HG02885 (cell line): ENCODE data around the gene CDH5.
"Not testable (repeated sequence)": the region's sequence is repeated elsewhere in the genome, so short reads cannot be mapped to it uniquely, and the experiment has no call there.

Source experiments
- ATAC-seq: cut with Tn5 transposase; IDR thresholded peaks from one replicate; pipeline ENCODE4 v1.9.1; 2021; ENCODE audit warnings: mild to moderate bottlenecking; ENCODE audit not compliant: unreplicated experiment, poor library complexity

Gene CDH5, protein sequence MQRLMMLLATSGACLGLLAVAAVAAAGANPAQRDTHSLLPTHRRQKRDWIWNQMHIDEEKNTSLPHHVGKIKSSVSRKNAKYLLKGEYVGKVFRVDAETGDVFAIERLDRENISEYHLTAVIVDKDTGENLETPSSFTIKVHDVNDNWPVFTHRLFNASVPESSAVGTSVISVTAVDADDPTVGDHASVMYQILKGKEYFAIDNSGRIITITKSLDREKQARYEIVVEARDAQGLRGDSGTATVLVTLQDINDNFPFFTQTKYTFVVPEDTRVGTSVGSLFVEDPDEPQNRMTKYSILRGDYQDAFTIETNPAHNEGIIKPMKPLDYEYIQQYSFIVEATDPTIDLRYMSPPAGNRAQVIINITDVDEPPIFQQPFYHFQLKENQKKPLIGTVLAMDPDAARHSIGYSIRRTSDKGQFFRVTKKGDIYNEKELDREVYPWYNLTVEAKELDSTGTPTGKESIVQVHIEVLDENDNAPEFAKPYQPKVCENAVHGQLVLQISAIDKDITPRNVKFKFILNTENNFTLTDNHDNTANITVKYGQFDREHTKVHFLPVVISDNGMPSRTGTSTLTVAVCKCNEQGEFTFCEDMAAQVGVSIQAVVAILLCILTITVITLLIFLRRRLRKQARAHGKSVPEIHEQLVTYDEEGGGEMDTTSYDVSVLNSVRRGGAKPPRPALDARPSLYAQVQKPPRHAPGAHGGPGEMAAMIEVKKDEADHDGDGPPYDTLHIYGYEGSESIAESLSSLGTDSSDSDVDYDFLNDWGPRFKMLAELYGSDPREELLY

DNA sequence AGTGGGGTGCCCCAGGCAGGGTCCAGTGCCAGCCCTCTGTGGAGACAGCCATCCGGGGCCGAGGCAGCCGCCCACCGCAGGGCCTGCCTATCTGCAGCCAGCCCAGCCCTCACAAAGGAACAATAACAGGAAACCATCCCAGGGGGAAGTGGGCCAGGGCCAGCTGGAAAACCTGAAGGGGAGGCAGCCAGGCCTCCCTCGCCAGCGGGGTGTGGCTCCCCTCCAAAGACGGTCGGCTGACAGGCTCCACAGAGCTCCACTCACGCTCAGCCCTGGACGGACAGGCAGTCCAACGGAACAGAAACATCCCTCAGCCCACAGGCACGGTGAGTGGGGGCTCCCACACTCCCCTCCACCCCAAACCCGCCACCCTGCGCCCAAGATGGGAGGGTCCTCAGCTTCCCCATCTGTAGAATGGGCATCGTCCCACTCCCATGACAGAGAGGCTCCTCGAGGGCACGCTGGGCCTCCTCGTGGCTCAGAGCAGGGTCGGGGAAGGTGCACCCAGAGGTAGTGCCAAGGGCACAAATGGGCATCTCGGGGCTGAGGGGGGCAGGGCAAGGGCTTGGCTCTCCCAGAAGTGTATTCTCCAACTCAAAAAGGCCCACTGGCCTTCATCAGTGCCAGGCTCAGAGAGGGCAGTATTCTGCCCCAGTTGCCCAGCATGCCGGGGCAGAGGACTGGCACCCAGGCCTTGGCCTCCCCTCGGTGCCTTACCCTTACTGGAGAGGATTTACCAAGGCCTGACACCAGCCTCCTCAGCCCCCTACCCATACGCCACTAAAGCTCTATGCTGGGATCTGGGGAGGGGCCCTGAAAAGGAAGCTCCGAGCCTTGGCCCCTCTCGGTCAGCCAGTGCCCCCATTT lies at the start of gene CDH5:
CDH5 (plus strand) TSS at position 259 of the 867 bp plus-strand sequence. CDS start 12,647 bp downstream, outside the sequence.
- ATAC-seq = no peak

DNA sequence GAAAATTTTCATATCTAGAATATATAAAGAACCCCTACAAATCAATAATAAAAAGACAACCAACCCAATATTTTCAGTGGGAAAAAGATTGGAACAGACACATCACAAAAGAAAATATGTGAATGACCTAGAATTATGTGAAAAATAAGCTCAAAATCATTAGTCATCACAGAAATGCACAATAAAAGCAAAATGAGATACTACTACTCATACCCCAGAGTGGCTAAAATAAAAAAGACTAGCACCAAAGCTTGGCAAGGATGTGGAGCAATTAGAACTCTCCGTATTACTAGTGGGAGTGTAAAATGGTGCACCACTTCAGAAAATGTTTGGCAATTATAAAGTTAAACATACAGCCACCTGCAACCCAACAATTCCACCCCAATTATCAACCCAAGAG lies 48.0 kb upstream of the CDH5 start:
- no peak for ATAC-seq

DNA sequence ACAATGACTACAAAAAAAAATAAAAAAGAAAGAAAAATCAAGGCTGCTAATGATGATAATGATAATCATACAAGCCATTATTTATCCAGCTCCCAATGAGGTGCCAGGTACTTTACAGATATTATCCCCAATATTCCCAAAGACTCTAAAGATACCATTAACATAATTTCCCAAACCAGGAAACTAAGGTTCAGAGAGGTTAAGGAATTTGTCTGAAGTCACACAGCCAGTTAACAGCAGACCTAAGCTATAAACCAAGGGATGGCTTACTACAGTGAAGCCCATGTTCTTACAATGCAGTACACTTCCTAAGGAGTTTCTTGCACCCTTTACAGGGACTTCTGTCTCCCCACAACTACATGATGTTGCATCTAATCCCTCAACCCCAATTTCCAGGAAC lies 45.7 kb upstream of the CDH5 start:
- no peak for ATAC-seq

DNA sequence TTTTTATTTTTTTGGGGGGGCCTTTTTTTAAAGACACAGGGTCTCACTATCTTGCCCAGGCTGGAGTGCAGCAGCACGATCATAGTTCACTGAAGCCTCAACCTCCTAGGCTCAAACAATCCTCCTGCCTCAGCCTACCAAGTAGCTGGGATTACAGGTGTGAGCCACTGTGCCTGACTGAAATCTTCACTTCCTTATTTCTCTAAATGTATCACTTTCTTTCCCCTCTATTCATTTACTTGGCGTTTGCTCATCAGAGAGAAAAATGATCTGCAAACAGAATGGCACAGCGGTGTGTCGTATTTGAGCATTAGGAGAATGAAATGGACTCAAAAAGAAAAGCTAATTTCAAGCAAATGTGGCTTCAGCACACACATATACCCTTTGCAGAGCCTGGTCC lies 44.3 kb upstream of the CDH5 start:
- ATAC-seq = no peak

DNA sequence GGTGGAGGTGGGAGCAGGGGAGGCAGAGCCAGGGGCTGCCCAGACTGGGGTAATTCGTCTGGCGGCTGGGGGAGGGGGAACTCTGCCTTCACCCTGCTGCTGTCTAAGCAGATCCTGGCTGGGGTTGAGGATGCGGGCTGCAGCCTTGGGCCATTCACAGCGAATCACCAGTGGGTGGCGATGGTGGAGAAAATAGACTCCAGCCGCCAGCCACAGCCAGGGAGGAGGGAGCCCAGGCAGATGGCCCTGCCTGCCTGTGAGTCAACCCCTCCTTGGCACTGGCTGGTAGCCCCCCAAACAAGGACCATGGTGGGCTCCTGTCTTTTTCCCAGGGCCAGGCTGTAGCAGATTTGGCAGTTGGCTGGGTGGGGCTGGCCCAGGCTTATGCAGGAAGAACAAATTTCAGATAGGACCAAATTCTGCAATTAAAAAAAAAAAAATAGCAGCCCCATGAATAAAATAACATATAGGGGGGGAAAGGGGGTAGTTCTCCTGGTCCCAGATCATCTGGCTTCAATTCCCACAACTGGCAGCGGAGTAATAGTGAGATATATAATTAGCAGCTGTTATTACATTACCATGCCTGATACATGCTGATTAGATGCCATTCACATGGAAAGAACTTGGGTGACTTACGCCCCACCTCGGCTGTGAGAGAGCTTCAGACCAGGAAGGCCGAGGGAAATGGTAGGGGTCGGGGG lies 41.5 kb upstream of the CDH5 start:
- ATAC-seq = no peak

DNA sequence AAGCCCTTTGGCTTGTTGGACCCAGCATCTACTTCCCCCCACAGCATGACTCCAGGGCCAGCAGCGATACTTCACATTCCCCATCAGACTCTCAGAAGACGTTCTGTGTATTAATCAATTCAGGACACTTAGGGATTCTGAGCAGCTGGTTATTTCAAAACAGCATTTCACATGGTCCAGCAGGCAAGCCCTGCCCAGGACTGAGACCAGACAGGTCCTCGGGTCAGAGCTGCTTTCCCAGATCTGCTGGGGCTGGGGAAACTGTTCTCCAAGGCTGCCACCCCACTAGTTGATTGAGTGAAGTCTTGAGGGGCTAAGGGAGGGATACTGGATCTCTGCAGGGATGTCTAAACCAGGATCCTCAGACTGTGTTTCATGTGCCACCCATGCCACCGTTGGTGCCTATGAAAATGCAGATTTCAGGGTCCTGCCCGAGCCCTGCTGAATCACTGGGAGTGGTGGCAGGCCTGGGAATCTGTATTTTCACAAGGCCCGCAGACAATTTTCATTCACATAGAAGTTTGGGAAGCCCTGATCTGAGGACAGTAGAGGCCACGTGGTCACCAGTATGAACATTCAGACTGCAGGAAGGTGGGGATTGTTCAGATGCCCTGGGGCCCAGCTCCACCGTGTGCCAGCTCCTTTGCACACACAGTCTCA lies 40.6 kb upstream of the CDH5 start:
- no peak for ATAC-seq

DNA sequence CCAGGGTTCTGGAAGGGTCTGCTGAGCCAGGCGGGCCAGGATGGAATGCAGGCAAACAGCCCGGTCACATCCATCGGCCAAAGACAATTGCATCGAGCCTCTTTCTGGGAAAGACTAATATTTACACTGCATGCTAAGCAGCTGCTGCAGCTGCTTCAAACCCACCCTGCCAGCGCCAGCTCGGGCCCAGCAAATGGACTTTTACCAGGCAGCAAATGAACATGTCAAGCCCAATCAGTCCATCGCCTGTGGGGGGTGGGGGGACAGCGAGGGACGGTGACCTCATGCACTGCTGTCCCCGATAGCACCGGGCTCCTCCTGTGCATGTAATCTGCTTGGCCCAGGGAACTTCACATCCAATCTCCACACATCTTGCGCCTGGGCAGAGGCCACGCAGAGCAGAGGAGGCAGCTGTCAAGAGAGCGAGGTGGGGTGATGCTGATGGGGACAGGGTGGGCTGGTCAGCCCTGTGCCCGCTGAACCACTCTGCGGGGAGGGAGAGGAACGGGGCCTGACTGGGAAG lies 39.4 kb upstream of the CDH5 start:
- ATAC-seq = no peak

DNA sequence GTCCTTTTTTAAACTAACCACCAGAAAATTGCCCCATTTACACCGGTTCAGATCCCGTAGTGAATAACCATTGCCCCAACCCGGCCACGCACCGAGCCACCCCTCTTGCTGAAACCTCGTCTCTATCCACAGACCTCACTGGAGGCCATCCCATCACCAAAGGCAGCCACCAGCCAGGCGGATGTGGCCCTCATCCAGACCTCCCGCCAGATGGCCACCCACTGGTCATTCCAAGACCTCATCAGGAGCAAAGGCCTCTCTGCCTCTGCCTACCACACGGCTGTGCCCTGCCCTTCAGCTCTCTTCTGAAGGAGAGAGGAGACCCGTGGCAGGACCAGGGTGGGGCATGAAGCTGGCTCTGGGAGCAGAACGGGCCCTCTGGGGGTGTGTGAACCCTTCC lies 38.2 kb upstream of the CDH5 start:
- no peak for ATAC-seq

DNA sequence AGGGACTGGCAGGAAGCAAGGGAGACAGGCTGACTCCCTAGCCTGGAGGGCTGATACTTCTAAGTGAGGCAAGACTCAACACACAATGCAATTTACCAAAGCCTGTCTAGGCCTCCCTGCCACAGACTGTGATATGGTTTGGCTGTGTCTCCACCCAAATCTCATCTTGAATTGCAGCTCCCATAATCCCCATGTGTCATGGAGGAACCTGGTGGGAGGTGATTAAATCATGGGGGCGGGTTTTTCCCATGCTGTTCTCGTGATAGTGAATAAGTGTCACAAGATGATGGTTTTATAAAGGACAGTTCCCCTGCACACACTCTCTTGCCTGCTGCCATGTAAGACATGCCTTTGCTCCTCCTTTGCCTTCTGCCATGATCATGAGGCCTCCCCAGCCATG lies 35.0 kb upstream of the CDH5 start:
- ATAC-seq = not testable (repeated sequence)

DNA sequence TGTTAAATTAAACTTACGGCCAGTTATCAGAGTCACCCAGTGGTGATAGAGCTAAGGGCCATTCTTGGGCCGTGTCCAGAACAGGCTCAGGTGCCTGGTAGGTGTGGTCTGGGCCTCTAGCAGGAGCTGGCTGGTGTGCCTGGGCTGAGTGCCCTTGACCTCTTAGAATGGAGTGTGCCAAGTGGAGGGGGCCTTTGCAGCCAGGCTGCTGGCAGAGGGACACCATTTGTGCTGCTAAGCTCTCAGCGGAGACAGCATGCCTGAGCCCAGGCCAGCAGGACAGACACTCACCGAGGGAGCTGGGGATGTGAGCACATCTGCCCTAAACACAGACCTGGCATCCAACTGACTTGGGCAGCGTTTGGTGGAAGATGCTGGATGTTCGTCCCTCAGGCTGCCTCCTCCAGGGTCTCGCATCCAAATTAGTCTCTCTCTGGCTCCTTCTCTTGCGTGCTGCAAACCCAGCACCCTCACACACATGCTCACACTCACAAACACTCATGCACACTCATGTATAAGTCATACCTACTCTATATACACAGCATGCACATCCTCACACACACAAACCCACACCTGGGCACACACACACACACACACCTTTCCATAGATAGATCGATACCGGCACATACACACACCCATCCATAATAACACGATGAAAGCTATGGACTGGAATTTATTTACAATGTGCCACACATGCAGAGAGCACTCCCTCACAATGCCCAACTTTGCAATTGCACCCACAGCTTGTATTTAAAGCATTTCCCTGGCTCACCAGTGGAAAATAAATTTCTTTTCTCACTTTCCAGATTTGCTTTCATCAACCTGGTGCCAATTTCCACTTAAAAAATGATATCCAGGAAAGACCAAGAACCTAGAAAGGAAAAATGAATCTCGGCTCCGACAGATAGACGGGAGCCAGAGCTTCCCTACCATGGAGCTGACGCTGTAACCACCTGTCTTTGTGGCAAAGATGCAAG lies 33.6 kb upstream of the CDH5 start:
- no peak for ATAC-seq

DNA sequence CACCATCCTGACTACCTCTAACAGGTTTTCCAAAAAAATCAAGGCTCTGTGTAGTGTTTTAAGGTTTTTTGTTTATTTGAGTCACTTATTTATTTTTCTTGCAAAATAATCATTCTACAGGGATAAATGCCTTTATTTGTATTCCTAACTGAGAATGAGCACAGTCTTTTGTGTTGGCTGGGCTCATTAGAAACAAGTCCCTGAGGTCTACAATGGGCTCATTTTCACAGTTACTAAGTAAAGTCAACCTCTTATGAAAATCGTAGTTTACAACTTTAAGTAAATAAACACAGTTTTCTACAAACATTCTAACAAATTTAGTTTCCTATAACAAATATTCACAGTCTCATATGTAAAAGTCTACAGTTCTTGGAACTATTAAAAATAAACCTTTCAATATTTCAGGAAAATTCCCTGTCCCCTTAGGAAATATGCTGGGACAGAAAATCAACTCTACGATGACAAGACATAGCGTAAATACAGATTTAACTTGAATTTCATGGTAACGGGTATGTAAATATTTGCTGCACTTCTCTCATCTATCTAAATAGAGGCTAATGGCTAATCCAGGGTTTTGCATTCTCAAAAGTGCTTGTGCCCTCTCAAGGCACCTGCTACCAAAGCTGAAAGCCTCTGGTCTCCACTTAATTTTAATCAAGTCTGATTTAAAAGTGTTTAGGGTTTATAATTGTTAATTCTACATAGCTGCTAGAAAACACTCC lies 31.5 kb upstream of the CDH5 start:
- no peak for ATAC-seq

DNA sequence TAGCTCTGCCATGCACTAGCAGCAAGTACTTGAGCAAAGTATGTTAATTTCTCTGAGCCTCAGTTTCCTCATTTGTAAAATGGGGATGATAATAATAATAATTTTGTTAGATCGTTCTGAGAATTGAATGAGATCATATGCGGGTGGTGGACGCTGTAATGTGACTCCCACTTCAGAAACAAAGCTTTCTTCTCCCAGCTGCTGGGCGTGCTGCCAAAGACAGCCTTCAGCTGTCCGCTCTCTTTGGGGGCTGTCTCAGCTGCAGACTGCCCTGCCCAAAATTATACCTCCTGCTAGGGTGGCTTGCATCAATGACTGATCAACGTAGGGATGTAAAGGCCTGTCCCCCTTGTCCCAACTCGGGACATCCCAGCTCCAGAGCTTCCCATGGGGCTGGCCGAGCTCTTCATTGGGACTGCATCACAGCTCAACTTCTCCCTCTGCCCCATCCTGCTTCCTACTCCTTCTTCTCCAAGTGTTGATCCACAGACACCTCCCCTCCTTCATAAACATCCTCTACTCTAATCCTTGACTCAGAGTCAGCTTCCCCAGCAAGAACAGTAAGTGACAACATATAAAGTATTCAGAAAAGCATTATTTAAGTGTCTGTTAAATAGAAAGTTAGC lies 30.7 kb upstream of the CDH5 start:
- ATAC-seq = no peak

DNA sequence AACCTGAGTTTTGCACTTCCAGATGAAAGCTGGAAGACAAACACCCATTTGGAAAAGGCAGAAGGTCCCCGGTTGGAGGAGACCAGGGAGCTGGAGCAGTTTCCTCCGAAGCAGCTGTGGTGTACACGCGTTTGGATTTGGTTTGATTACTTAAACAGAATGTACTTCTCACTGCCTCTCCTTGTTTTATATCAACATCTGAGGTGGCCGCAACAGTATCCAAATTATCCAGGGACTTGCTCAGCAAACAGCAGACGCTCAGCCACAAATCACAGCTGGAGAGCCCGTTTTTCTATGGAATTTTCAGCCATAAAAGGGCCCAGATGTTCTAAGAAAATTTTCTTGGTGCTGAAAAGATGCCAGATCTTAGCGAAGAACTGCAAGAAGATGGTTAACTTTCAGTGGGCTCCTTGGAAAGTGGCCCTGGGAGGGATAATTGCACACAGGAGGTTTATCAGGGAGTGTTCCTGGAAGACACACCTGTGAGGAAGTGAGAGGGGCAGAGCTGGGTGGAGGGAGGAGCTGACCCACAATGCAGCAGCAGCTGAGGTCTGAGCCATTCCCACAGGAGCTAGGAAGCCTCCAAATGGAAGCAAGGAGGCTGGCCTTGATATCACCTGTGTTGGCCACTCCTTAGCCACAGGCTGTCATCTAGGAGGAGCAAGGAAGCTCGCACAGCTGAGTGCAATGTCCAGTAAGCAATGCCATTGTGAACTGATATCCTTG lies 28.9 kb upstream of the CDH5 start:
- no peak for ATAC-seq

DNA sequence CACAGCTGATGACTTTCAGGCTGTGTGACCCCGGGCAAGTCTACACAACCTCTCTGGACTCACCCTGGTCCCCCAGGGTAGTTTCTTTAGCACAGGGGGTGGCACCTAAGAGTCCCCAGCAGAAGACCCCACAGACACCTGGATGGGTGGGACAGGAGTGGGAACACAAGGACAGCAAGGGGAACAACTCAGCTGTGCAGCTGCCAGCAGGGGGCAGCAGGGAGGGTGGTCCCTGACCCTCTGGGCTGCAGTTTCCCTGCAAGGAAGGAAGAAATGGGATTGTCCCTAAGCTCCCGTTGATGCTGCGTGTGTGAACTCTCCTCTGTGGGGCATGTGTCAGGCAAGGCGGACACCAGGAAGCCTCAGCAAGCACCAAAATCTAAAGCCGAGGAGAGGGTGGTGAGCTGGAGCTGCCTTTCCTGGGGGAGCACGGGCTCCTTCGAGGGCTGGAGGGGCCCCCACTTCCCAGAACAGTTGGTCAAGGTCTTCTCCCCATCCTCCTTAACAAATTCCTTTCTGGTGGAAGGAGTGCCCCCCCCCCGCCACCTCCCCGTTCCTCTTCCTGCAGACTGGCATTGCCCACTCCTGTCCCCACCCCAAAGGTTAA lies 24.1 kb upstream of the CDH5 start:
- ATAC-seq = no peak

DNA sequence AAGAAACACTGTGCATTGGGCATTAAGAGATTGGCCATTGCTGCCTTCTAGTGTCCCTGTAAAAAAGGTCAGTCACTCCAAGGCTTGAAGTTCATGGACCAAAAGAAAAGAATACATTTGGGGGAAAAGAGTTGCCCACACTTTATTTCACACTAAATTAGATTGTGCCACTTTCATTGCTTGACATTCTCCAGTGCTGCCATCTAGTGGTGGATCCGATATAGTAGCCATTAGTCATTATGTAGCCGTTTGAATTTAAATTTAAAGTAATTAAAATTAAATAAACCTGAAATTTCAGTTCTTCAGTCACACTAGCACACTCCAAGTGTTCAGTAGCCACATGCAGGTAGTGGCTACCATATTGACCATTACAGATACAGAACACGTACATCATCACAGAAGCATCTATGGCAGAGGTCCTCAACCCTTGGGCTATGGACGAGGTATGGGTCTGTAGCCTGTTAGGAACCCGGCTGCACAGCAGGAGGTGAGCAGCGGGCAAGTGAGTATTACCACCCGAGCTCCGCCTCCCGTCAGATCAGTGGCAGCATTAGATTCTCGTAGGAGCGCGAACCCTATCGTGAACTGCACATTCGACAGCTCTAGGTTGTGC lies 21.9 kb upstream of the CDH5 start:
- no peak for ATAC-seq

DNA sequence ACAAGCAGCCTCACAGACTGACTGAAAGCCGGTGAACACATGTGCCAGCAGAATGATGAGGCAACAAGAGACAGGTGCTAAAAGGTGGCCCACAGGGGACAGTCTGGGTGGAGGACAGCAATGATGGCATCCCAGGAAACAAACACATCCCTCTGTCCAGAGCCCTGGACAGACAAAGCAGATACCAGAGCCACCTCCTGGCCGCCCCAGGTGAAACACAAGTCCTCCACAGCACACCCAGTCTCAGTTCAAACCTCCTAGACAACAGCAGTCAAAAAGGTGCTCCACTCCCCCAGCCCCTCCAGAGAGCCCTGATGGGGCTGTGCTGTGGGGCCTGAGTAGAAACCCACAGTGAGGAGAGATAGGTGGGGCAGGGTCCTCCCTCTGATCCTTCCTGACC lies 20.3 kb upstream of the CDH5 start:
- no peak for ATAC-seq
